Lower lobe of right lung (tissue), 2 donors: Measurements from ENCODE around the gene HECTD4. TPM values are rescaled to one million over a fixed set of nuclear protein-coding genes. Genes with fewer than 3 reads are reported as not detected.

Source experiments
- ATAC-seq, 2 donors: fragments of 200-7000 bp; cut with Tn5 transposase; one replicate each; pipeline ENCODE4 v1.9.1; 2020 to 2022; ENCODE audit warnings: mild to moderate bottlenecking in 2 of 2, moderate library complexity in 2 of 2
- DNase-seq: peaks from one replicate; pipeline ENCODE4 v3.0.0-alpha.2; 2020
- H3K27ac ChIP-seq: fragments of 200-600 bp; one replicate; pipeline ENCODE4 v1.8.0; 2022
- H3K27me3 ChIP-seq: fragments of 200-600 bp; one replicate; pipeline ENCODE4 v1.8.0; 2022; ENCODE audit warnings: low read depth
- H3K36me3 ChIP-seq: fragments of 200-600 bp; one replicate; pipeline ENCODE4 v1.8.0; 2022; ENCODE audit warnings: mild to moderate bottlenecking
- H3K4me1 ChIP-seq: fragments of 200-600 bp; one replicate; pipeline ENCODE4 v1.8.0; 2022
- H3K4me3 ChIP-seq: fragments of 200-600 bp; one replicate; pipeline ENCODE4 v1.8.0; 2022; ENCODE audit warnings: mild to moderate bottlenecking
- H3K9me3 ChIP-seq: fragments of 200-600 bp; one replicate; pipeline ENCODE4 v1.8.0; 2022
- CTCF ChIP-seq: fragments of 200-600 bp; IDR thresholded peaks from one replicate; pipeline ENCODE4 v1.8.0; 2022; ENCODE audit warnings: antibody characterized with exemption, mild to moderate bottlenecking
- intact Hi-C: fragments of 100-400 bp; cut with DNase I; formaldehyde crosslinking; loops from one replicate; pipeline ENCODE4 v1.11.0; 2022
- total RNA-seq: library from RNA; stranded (reverse); fragmentation: NEBNext Ultra II Directional; extraction: Animal tissue kit (Norgen Biotek cat#: 25700); gene quantifications from one replicate; pipeline ENCODE4 v1.2.1, GENCODE V29; 2021
- donor health status: DM: no; HTN: yes; CAD: no; lungs with severe emphysema.

Gene HECTD4
- total RNA-seq, 1 donor from 2014 or later = 54.8 TPM

GRCh38 chr12:112425582-112426382 lies 43.6 kb upstream of the HECTD4 start:
- Histone ChIP-seq H3K27ac (no peak overlapping the region), H3K4me1 (peaks cover 10% of the 10 kb centered on the region), H3K27me3 (no peaks in the 10 kb centered on the region), H3K9me3 (no peaks in the 10 kb centered on the region), H3K36me3 (no peaks in the 10 kb centered on the region), H3K4me3 (no peak overlapping the region)
- no peak for TF ChIP-seq CTCF
- ATAC-seq = no peak
- DNase-seq = no peak
- intact Hi-C loops = no loop called here

DNA sequence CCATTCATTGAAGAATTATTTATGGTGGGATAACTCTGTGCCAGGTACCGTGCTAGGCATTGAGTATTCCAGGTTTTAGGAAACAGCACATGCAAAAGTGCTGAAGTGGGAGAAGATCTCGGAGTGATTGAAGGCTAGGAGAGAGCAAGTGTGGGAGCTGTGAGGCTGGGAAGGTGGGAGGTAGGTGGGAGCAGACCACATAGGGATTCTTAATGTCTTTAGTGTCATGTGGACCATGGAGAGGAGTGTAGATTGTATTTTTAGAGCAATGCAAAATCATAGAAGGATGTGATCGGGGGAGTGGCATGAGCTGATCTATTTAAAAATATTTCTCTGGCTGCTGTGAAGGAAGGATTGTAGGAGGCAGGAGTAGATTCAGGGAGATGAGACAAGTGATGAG lies 41.9 kb upstream of the HECTD4 start:
- no peaks in the 10 kb centered on the region for H3K27me3 ChIP-seq
- intact Hi-C loops = no loop called here
- H3K4me1 ChIP-seq = peaks cover 25% of the 10 kb centered on the region
- no peaks in the 10 kb centered on the region for H3K9me3 ChIP-seq
- TF ChIP-seq CTCF = no peak
- no peak overlapping the region for H3K27ac ChIP-seq
- no peak overlapping the region for H3K4me3 ChIP-seq
- DNase-seq (no peak), ATAC-seq (no peak)
- H3K36me3 ChIP-seq = no peaks in the 10 kb centered on the region

GRCh38 chr12:112422531-112422930 lies 40.3 kb upstream of the HECTD4 start:
- DNase-seq (no peak), ATAC-seq (no peak)
- no peak overlapping the region for H3K4me3 ChIP-seq
- H3K4me1 ChIP-seq = peaks cover 33% of the 10 kb centered on the region
- no peak overlapping the region for H3K27ac ChIP-seq
- H3K27me3 ChIP-seq = no peaks in the 10 kb centered on the region
- no peak for TF ChIP-seq CTCF
- H3K9me3 ChIP-seq = no peaks in the 10 kb centered on the region
- no peaks in the 10 kb centered on the region for H3K36me3 ChIP-seq
- intact Hi-C loops = no loop called here

DNA sequence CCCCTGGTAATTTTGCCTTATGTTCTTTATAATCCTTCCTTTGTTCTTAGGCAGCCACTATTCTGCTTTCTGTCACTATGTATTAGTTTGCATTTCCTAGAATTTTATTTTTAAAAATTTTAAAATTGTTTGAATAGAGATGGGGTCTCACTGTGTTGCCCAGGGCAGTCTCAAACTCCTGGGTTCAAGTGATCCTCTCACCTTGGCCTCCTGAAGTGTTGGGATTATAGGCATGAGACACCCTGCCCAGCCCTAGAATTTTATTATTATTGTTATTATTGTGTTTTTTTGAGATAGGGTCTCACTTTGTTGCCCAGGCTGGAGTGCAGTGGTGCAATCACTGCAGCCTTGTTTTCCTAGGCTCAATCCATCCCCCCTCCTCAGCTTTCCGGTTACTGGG lies 39.1 kb upstream of the HECTD4 start:
- no peak for ATAC-seq
- H3K27me3 ChIP-seq = no peaks in the 10 kb centered on the region
- no peaks in the 10 kb centered on the region for H3K9me3 ChIP-seq
- H3K4me3 ChIP-seq = no peak overlapping the region
- intact Hi-C loops = no loop called here
- DNase-seq = no peak
- no peak for TF ChIP-seq CTCF
- no peak overlapping the region for H3K27ac ChIP-seq
- peaks cover 33% of the 10 kb centered on the region for H3K4me1 ChIP-seq
- H3K36me3 ChIP-seq = no peaks in the 10 kb centered on the region

DNA sequence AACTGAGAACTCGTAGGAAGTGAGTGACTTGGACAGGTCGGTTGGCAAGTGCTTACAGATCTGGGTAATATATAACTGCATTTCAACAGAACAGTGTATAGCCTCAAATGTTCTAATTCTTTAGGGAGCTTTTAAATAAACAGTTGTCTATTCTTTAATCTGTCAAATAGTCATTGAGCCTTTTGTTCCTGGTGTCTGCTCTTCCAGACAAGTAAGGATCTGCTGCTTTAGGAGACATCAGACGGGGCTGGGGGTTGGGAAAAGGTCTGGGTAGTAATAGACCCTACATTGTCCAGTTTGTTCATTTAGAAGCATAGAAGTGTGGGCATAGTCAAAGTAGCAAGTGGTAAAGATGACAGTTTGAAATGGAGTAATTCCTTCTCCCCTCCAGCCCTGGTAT lies 38.5 kb upstream of the HECTD4 start:
- no peak for DNase-seq
- Histone ChIP-seq H3K27ac (no peak overlapping the region), H3K36me3 (no peaks in the 10 kb centered on the region), H3K9me3 (no peaks in the 10 kb centered on the region), H3K4me1 (peaks cover 33% of the 10 kb centered on the region), H3K27me3 (no peaks in the 10 kb centered on the region), H3K4me3 (no peak overlapping the region)
- ATAC-seq = no peak
- TF ChIP-seq CTCF = no peak
- intact Hi-C loops = no loop called here
